HG03139 (cell line): ENCODE results near the gene FASN.

Experiments used
- ATAC-seq: cut with Tn5 transposase; IDR thresholded peaks from one replicate; pipeline ENCODE4 v1.9.1; 2021; ENCODE audit not compliant: unreplicated experiment

Gene FASN

DNA sequence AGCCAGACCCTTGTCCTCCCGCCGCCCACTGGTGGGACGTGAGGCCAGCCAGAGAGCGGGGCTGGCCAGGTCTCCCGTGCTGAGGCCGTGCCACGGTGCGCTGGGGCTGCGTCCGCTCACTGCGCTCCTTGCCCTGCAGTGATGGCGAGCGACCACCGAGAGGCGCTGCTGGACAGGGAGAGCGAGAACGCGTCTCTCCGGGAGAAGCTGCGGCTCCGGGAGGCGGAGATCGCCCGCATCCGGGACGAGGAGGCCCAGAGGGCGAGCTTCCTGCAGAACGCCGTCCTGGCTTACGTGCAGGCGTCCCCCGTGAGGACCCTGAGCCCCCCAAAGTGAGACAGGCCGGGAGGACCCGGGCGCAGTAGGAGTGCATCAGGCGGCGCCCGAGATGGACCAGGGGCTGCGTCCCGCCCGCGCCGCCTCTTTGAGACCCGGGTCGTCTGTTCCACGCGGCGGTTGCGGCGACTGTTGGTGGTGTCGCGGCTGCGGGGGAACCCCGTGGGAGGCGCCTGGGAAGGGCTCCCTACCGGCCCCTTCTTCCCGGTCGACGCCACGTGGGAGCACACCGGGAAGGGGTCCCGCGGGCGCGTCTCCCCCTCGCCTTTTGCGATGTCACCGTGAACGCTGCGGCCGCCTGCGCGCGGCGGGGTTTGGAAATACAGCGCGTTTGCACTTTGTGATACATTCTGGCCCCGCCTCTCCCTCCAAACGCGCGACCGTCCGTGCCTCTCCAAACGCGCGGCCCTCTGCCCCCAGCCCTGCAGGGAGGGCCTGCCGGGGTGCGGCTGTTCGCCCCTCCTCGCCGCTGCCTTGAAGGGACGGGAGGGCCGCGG, 67.3 kb downstream of the FASN start:
- ATAC-seq: no peak

DNA sequence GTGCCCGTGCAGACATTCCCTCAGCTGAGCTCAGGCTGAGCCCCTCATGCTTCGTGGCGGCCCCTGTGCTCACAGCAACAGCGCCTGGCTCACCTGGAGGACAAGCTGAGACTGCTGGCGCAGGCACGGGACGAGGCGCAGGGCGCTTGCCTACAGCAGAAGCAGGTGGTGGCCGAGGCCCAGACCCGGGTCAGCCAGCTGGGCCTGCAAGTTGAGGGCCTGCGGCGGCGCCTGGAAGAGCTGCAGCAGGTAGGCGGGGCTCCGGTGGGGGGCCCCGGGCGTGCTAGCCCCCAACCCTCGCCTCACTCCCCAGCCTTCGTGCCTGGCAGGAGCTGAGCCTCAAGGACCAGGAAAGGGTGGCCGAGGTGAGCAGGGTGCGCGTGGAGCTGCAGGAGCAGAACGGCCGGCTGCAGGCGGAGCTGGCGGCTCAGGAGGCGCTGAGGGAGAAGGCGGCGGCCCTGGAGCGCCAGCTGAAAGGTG, 68.0 kb downstream of the FASN start:
- ATAC-seq: no peak

DNA sequence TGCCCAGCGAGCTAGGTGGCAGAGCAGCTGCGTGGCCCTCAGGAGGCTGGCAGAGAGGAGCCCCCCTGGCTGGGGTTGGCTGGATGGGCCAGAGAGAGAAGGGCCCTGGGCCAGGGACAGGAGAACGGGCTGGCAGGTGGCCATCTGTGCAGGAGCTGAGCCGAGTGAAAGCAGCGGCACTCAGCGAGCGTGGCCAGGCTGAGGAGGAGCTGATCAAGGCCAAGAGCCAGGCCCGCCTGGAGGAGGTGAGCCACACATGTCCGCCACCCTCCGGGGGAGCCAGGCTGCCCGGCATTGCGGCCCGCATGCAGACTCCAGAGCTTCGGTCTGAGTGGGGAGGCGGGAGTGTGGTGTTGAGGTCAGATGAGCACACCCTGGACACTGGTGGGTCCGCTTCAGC, 68.6 kb downstream of the FASN start:
- no peak for ATAC-seq

DNA sequence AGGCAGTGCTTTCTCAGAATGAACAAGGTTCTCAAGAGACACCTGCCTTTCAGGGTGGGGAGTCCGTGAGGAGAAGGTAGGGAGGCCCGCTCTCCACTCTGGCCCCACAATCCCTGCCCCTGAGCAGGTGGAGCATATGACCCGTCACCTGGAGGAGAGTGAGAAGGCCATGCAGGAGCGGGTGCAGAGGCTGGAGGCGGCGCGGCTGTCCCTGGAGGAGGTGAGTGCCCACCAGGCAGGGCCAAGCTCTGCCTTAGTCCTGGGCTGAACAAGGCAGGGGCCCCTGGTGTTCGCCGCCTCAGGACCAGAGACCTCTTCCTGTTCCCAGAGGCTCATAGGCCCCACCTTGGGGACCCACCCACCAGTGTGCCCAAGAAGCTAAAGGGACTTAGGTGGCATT, 69.1 kb downstream of the FASN start:
- no peak for ATAC-seq
